Measurements from ENCODE around the gene FAF1. TPM values are rescaled to one million over a fixed set of nuclear protein-coding genes. Genes with fewer than 3 reads are reported as not detected.

Gene FAF1
- total and polyA plus RNA-seq, 2 donors (not counting 3 experiments of a cell fraction or from before 2014, with no cell fraction given), result 9.0 to 57.6 TPM

GRCh38 chr1:50917138-50918137 lies 42.6 kb downstream of the FAF1 start:
- Histone ChIP-seq H3K4me1 (ENCODE audit: control insufficient read depth, extremely low read depth, insufficient read depth, low read length) (no peaks in the 10 kb centered on the region), H3K79me2 (ENCODE audit: control insufficient read depth, insufficient read depth, low read length) (peaks cover 51% of the 10 kb centered on the region), H2AFZ (ENCODE audit: low read depth, low read length) (no peak overlapping the region), H3K36me3 (ENCODE audit: control insufficient read depth in 2 of 2, extremely low read depth in 1 of 2, insufficient read depth in 2 of 2, low read length in 2 of 2) (no peaks in the 10 kb centered on the region), H3K4me2 (ENCODE audit: insufficient read depth, low read length) (no peak overlapping the region), H4K20me1 (replicated peaks; ENCODE audit: control insufficient read depth, extremely low read depth, insufficient read depth, low read length) (no peaks in the 10 kb centered on the region), H3K27me3 (ENCODE audit: control insufficient read depth in 2 of 2, insufficient read depth in 2 of 2, low read length in 2 of 2) (no peaks in the 10 kb centered on the region), H3K4me3 (replicated peaks in 1 of 3; ENCODE audit: insufficient read depth in 1 of 3, low read depth in 1 of 3, low read length in 3 of 3) (no peak overlapping the region), H3K9ac (replicated peaks; ENCODE audit: extremely low read depth, insufficient read depth, low read length) (no peak overlapping the region), H3K27ac (ENCODE audit: insufficient read depth, low read depth, low read length) (no peak overlapping the region), H3K9me3 (replicated peaks; ENCODE audit: control insufficient read depth, insufficient read depth, low read length) (no peaks in the 10 kb centered on the region), H3K9me1 (replicated peaks; ENCODE audit: control insufficient read depth, extremely low read depth, insufficient read depth, low read length) (no peaks in the 10 kb centered on the region)
- FAIRE-seq (no peak), DNase-seq (ENCODE audit: low read depth, low spot score) (no peak)
- ChIA-PET POLR2A (no interaction called here), CTCF (interaction anchor here (0.6 to 1.9 kb wide), 3 partner anchors 12 to 143 kb away, joined by 3 to 13 read pairs (median 4); no protein-coding TSS in a partner anchor)
- dilution Hi-C loops (cut with MboI; ENCODE audit: extremely low pct_ligation_motif_present, low sequenced_read_pairs), result no loop called here
- intact Hi-C loops (cut with micrococcal nuclease), result no loop called here
- TF ChIP-seq MAX (IDR thresholded peaks at IDR 0.05; ENCODE audit: insufficient read depth, insufficient read length), result no peak
- TF ChIP-seq POLR2AphosphoS5 (IDR thresholded peaks at IDR 0.05; ENCODE audit: insufficient read depth, low read depth, low read length), result no peak
- no peak for TF ChIP-seq MYC (IDR thresholded peaks at IDR 0.05; ENCODE audit: low read depth, low read length)
- no peak for TF ChIP-seq EZH2 (IDR thresholded peaks at IDR 0.05; ENCODE audit: borderline replicate concordance, low read depth, low read length, severe bottlenecking)
- no peak for TF ChIP-seq FOS (IDR thresholded peaks at IDR 0.05; ENCODE audit: borderline replicate concordance, insufficient read depth, low read length)
- TF ChIP-seq GATA2 (IDR thresholded peaks at IDR 0.05; ENCODE audit: insufficient read depth, insufficient read length, low read depth, low read length), result no peak
- TF ChIP-seq CTCF (IDR thresholded peaks at IDR 0.05; ENCODE audit: extremely low read depth in 1 of 2, insufficient read depth in 1 of 2, low read depth in 1 of 2, low read length in 2 of 2), result no peak
- no peak for TF ChIP-seq JUN (IDR thresholded peaks at IDR 0.05; ENCODE audit: borderline replicate concordance, insufficient read depth, insufficient read length, low read depth)
- no peak for TF ChIP-seq POLR2A (IDR thresholded peaks at IDR 0.05; ENCODE audit: low read depth, low read length)
- BruUV-seq (replicated peaks), result no TSS peak
